HAP-1 (cell line): ENCODE data around the gene SLC13A1.
"Not testable (repeated sequence)": the region's sequence is repeated elsewhere in the genome, so short reads cannot be mapped to it uniquely, and the experiment has no call there.

ENCODE experiments used
- DNase-seq, 2 experiments: peaks; one replicate each; pipeline ENCODE4 v3.0.0-alpha.2; 2016 to 2020; ENCODE audit warnings: low spot score in 2 of 2
- H3K27me3 ChIP-seq: fragments of 250-450 bp; sonication (Bioruptor Pico); 2 replicates; pipeline ENCODE4 v1.5.1; 2020; ENCODE audit warnings: low read depth, mild to moderate bottlenecking, moderate library complexity
- H3K36me3 ChIP-seq: fragments of 250-450 bp; sonication (Bioruptor Pico); replicated peaks from 2 replicates; pipeline ENCODE4 v1.5.1; 2020; ENCODE audit warnings: mild to moderate bottlenecking
- H3K4me1 ChIP-seq: fragments of 250-450 bp; sonication (Bioruptor Pico); 2 replicates; pipeline ENCODE4 v1.5.1; 2020; ENCODE audit warnings: mild to moderate bottlenecking
- H3K4me3 ChIP-seq: fragments of 250-450 bp; sonication (Bioruptor Pico); 2 replicates; pipeline ENCODE4 v1.5.1; 2020; ENCODE audit warnings: mild to moderate bottlenecking, moderate library complexity
- H3K9me3 ChIP-seq: fragments of 250-450 bp; sonication (Bioruptor Pico); 2 replicates; pipeline ENCODE4 v1.5.1; 2020; ENCODE audit warnings: mild to moderate bottlenecking, moderate library complexity
- in situ Hi-C: fragments of 300-500 bp; cut with MboI; formaldehyde crosslinking; loops from 3 replicates; pipeline ENCODE4 v1.14.3; 2020; ENCODE audit warnings: low sequenced_read_pairs, inconsistent platforms, mixed read lengths

SLC13A1 gene

DNA sequence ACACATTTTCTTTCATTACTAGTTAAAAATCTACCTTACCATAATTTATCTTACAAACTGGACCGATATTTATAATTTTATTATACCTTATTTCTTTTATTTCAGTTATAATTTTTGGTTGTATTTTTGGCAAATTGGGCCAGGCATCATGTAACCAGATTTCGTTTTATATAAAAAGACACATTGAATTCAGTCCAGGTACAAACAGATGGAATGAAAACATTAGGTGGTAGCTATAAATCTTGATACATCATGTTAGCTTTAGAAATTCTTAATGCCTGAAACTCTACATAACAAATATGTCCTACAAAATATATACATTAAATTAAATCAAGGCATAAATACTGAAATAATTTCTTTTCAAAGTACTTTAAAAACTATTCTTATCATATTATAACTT lies 73.1 kb downstream of the SLC13A1 start:
- H3K27me3 ChIP-seq, result no peaks in the 10 kb centered on the region
- H3K4me3 ChIP-seq, result no peak overlapping the region
- H3K9me3 ChIP-seq, result no peaks in the 10 kb centered on the region
- no peak for DNase-seq
- no peaks in the 10 kb centered on the region for H3K4me1 ChIP-seq
- H3K36me3 ChIP-seq, result no peaks in the 10 kb centered on the region
- in situ Hi-C loops, result no loop called here

DNA sequence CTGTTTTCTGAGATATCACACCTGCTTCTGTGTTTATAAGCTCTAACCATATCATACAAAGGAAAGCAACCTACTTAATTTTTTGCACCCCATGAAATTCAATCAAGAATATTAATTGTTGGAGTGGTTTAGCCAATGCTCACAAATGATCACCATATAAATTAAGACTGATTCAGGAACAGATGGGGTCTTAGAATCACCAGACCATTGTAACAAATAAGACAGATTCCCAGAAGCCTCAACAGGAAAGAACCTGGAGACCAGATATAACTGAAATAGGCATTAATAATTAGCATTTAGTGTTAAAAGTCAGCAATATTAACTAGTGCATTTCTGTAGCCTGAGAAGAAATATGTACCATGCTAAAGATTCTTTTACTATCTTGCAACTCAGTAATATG lies 73.6 kb downstream of the SLC13A1 start:
- H3K9me3 ChIP-seq, result no peaks in the 10 kb centered on the region
- H3K4me1 ChIP-seq, result no peaks in the 10 kb centered on the region
- in situ Hi-C loops, result no loop called here
- DNase-seq, result no peak
- no peaks in the 10 kb centered on the region for H3K27me3 ChIP-seq
- no peaks in the 10 kb centered on the region for H3K36me3 ChIP-seq
- H3K4me3 ChIP-seq, result no peak overlapping the region

DNA sequence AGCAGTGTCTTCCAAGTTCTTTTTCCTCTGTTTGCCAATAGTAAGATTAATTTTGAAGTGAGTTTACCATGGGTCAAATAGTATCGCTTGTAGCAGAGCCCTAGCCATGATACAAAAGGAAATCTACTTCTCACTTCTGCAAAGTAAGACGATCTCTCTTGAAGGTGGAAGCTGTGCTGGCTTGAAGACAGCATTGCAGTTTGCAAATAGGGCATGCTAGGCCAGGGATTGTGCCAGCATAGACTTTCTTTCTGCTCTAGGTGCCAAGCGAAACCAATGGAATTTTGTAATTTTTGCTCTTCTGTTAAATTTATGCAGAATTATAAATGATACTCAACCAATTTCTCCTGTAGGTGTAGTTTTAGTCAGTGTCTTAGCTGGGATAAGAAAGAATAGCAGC lies 74.5 kb downstream of the SLC13A1 start:
- no peak overlapping the region for H3K4me3 ChIP-seq
- no peaks in the 10 kb centered on the region for H3K36me3 ChIP-seq
- no peaks in the 10 kb centered on the region for H3K27me3 ChIP-seq
- H3K4me1 ChIP-seq, result no peaks in the 10 kb centered on the region
- in situ Hi-C loops, result no loop called here
- DNase-seq, result no peak
- H3K9me3 ChIP-seq, result no peaks in the 10 kb centered on the region

DNA sequence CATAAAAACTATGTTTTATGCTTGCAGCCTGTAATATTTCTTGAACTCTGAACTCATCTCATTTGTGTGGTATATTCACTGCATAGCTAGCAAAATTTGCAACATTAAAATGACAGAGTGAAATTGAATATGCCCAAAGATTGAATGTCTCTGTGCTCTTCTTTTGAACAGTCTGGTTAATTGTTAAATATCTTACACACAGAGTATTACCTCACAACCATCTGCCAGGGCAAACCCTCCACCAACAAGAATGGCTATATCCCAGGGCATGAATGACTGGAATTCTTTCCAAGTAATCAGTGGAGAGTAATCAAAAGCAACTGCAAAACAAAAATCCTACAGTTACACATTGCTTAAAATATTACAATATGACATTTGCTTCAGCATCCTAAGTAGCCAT lies 76.9 kb downstream of the SLC13A1 start:
- no peaks in the 10 kb centered on the region for H3K9me3 ChIP-seq
- H3K36me3 ChIP-seq, result no peaks in the 10 kb centered on the region
- H3K27me3 ChIP-seq, result no peaks in the 10 kb centered on the region; the same call in 1 of the 2 replicates
- no peak for DNase-seq
- no peaks in the 10 kb centered on the region for H3K4me1 ChIP-seq
- in situ Hi-C loops, result no loop called here
- H3K4me3 ChIP-seq, result no peak overlapping the region

DNA sequence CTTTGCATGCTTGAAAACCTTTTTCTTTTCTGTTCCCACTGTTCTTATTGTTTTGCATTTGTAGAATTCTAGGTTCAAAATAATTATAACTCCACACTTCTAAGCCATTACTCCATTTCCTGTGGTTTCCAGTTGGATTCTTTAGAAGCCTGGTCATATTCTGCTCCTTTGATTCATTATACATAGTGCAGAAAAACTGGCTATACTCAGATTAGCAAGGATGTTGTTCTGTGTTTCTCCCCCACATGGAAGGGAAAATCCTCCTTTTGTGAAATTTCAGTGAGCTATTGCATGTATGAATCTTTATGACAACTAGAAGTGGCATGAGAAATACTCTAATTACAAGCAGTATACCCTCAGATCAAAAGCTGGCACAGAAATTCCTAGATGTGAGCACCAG lies 79.5 kb downstream of the SLC13A1 start:
- H3K36me3 ChIP-seq, result no peaks in the 10 kb centered on the region
- H3K27me3 ChIP-seq, result no peaks in the 10 kb centered on the region; the same call in 1 of the 2 replicates
- in situ Hi-C loops, result no loop called here
- H3K4me1 ChIP-seq, result no peaks in the 10 kb centered on the region
- no peak overlapping the region for H3K4me3 ChIP-seq
- H3K9me3 ChIP-seq, result no peaks in the 10 kb centered on the region
- DNase-seq, result no peak

DNA sequence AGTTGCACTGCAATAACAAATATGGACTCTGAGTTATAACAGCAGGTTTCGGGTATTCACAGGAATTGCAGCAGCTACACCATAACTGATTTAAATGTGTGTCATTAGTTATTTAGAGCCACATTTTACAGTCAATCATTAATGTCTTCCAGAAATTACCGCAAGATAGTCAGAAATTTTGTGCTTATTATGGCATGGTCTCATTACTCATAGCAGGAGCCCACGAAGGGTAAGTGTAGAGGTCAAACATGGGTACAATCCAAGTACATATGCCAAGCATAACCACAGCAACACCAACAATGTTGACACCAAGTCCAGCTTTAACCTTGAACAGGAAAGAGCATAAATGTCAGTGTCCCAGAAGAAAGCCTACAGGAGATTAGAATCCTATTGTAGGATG lies 84.4 kb downstream of the SLC13A1 start:
- Histone ChIP-seq H3K4me1 (no peaks in the 10 kb centered on the region), H3K4me3 (no peak overlapping the region), H3K27me3 (no peaks in the 10 kb centered on the region; the same call in 1 of the 2 replicates), H3K36me3 (no peaks in the 10 kb centered on the region), H3K9me3 (no peaks in the 10 kb centered on the region)
- no peak for DNase-seq
- in situ Hi-C loops, result no loop called here

DNA sequence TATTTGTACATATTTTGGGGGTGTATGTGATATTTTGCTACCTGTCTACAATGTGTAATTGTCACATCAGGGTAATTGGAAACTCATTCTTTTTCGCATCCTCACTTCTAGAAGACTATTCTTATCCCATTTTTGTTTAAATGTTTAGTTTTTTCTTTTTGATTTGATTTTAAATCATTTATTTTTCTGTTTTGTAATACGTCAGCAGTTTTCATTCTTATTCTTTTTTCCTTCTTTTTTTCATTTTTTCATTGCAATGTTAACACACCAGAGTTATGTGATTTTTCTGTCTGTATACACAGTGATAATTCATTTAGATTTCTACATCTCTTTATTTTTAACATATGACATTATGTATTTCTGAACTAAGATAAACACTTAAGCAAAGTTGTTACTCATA lies 85.5 kb downstream of the SLC13A1 start:
- no peaks in the 10 kb centered on the region for H3K9me3 ChIP-seq
- no peak overlapping the region for H3K4me3 ChIP-seq
- DNase-seq, result no peak
- in situ Hi-C loops, result no loop called here
- H3K36me3 ChIP-seq, result no peaks in the 10 kb centered on the region
- no peaks in the 10 kb centered on the region; the same call in 1 of the 2 replicates for H3K27me3 ChIP-seq
- no peaks in the 10 kb centered on the region for H3K4me1 ChIP-seq

DNA sequence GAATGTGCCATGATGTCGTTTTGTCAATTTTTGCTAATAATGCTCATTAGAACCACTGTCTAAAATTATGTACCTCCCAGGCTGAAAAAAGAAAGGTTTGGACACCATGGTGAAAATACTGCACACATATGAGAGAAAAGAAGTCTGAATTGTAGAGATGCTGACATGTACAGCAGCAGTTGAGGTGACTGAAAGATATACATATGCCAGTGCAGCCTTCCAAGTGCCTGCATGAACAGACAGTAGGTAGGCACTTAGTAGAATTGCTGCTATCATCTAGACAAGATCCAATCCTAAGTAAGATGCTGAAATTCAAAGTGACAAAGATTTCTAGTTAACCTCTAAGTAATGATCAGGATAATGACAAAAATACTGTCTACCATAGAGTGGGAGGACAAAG lies 86.9 kb downstream of the SLC13A1 start:
- no peaks in the 10 kb centered on the region for H3K27me3 ChIP-seq
- H3K4me3 ChIP-seq, result no peak overlapping the region
- no peaks in the 10 kb centered on the region for H3K36me3 ChIP-seq
- in situ Hi-C loops, result no loop called here
- no peaks in the 10 kb centered on the region for H3K4me1 ChIP-seq
- no peak for DNase-seq
- H3K9me3 ChIP-seq, result no peaks in the 10 kb centered on the region

DNA sequence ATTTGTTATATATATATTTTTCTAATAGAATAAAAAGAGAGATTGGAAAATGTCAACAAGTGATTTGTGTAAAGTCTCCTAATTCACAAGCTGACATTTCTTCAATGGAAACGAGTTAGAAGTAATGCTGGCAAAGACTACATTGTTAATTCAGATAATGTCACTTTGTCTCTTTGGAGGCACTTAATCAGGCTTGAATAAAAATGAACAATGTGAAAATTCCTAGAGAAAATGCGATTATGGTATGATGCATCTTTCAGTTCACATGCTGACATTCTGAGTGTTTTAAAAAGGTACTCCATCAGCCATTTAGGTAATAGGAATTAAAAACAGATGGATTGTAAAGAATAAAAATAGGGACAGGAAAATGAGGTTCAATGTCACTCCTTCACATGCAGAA lies 100.1 kb downstream of the SLC13A1 start:
- no peaks in the 10 kb centered on the region for H3K36me3 ChIP-seq
- in situ Hi-C loops, result no loop called here
- DNase-seq, result no peak

DNA sequence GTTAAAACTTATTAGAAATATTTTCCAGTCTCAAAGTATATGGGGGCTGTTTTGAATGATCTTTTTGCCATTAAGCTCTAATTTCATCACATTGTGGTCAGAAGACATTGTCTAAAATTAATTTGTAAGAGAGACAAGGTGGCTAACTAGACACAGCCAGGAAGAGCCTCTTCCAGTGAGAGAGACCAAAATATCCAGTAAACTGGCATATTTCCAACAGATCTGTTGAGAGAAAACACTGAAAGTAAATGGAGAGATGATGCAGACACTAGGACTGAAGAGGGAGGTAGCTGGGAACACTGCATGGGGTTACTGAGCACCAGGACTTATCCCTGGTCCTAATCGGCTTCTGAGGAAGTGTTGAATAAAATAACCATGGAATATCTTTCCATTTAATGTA lies 102.8 kb downstream of the SLC13A1 start:
- H3K4me1 ChIP-seq, result no peaks in the 10 kb centered on the region
- in situ Hi-C loops, result no loop called here
- H3K36me3 ChIP-seq, result no peaks in the 10 kb centered on the region
- no peaks in the 10 kb centered on the region for H3K9me3 ChIP-seq
- no peak for DNase-seq
- no peaks in the 10 kb centered on the region for H3K27me3 ChIP-seq
- H3K4me3 ChIP-seq, result no peak overlapping the region

More for the DNA sequence above, 100.1 kb downstream of the SLC13A1 start:
- Histone ChIP-seq H3K4me3 (no peak overlapping the region), H3K9me3 (no peaks in the 10 kb centered on the region), H3K27me3 (no peaks in the 10 kb centered on the region), H3K4me1 (no peaks in the 10 kb centered on the region)

DNA sequence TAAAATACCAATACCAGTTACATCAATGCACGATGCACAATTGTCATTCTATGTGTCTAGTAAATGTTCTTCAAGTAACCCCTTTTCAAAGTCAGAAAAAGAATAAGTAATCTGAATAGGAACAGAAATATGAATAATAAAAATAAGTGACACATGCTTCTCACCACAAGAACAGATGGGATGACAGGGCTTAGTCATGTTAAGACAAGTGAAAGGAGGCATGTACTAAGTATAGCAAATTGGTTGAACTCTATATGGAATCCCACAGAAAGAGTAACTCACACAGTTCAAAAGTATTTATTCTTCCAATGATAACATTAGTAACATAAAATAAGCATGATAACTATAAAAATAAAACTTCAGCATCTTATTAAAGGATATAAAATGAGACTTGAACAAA lies 103.3 kb downstream of the SLC13A1 start:
- Histone ChIP-seq H3K36me3 (no peaks in the 10 kb centered on the region), H3K9me3 (no peaks in the 10 kb centered on the region), H3K4me1 (no peaks in the 10 kb centered on the region), H3K27me3 (no peaks in the 10 kb centered on the region), H3K4me3 (no peak overlapping the region)
- DNase-seq, result no peak
- in situ Hi-C loops, result no loop called here

DNA sequence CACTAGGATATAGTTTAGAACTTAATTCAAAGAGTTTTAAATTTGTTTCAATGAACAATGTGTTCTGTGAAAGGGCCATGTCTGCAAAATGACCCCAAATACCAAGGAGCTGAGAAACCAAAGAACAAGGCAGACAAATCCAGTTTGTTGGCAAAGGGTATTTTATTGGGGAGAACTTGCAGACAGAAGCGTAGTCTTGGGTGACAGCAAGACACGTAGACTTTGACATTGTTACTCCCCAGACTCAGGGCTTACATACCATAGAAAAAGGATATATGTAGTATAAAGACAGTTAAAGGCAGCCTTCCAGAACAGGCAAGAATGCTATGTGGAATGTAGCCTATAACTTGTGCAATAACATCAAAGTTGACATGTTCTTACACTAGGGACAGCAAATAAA lies 109.3 kb downstream of the SLC13A1 start:
- in situ Hi-C loops, result no loop called here
- Histone ChIP-seq H3K36me3 (no peaks in the 10 kb centered on the region), H3K9me3 (no peaks in the 10 kb centered on the region), H3K4me1 (no peaks in the 10 kb centered on the region), H3K4me3 (no peak overlapping the region), H3K27me3 (no peaks in the 10 kb centered on the region)
- DNase-seq, result no peak

DNA sequence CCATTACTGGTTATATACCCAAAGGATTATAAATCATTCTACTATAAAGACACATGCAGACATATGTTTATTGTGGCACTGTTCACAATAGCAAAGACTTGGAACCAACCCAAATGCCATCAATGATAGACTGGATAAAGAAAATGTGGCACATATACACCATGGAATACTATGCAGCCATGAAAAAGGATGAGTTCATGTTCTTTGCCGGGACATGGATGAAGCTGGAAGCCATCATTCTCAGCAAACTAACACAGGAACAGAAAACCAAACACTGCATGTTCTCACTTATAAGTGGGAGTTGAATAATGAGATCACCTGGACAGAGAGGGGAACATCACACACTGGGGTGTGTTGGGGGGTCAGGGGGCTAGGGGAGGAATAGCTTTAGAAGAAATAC lies 112.9 kb downstream of the SLC13A1 start:
- H3K27me3 ChIP-seq, H3K4me3 ChIP-seq, in situ Hi-C loops, H3K36me3 ChIP-seq, H3K9me3 ChIP-seq, DNase-seq, H3K4me1 ChIP-seq: not testable (repeated sequence)

DNA sequence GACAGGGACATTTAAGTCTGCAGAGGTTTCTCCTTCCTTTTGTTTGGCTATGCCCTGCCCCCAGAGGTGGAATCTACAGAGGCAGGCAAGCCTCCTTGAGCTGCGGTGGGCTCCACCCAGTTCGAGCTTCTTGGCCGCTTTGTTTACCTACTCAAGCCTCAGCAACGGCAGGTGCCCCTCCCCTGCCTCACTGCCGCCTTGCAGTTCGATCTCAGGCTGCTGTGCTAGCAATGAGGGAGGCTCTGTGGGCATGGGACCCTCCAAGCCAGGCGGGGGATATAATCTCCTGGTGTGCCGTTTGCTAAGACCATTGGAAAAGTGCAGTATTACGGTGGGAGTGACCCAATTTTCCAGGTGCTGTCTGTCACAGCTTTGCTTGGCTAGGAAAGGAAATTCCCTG lies 114.9 kb downstream of the SLC13A1 start:
- H3K4me3 ChIP-seq, DNase-seq, in situ Hi-C loops, H3K36me3 ChIP-seq, H3K9me3 ChIP-seq, H3K4me1 ChIP-seq, H3K27me3 ChIP-seq: not testable (repeated sequence)

DNA sequence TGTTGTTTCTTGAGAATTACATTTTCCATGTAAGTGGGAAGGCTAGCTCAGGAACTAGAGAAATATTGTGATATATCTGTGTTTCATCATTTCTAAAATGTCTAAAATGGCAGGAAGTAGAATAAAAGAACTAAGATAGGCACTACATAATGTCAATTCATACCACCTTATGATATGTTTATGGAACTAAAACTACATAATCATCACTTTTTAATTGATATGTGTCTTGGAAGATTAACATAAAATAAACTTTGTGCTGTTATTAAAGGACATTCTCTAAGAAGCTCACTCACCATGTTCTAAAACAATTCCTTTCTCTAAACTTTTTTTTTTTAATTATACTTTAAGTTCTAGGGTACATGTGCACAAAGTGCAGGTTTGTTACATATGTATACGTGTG lies 120.7 kb downstream of the SLC13A1 start:
- H3K9me3 ChIP-seq, result no peaks in the 10 kb centered on the region
- in situ Hi-C loops, result no loop called here

More for the DNA sequence above, 120.7 kb downstream of the SLC13A1 start:
- Histone ChIP-seq H3K4me1 (no peaks in the 10 kb centered on the region), H3K36me3 (no peaks in the 10 kb centered on the region), H3K4me3 (no peak overlapping the region), H3K27me3 (no peaks in the 10 kb centered on the region)
- DNase-seq, result no peak
